DLD1 (cell line): ENCODE data around the gene CSNK1D.
"Not testable (repeated sequence)": the region's sequence is repeated elsewhere in the genome, so short reads cannot be mapped to it uniquely, and the experiment has no call there.

ENCODE experiments used
- in situ Hi-C: cut with HindIII; loops from 2 replicates; pipeline ENCODE4 v1.10.0; 2017; ENCODE audit warnings: low sequenced_read_pairs

Gene CSNK1D

GRCh38 chr17:82217120-82217529 is 56.4 kb downstream of the CSNK1D start:
- in situ Hi-C loops, result no loop called here

GRCh38 chr17:82216301-82217119 is 57.0 kb downstream of the CSNK1D start:
- in situ Hi-C loops, result no loop called here

GRCh38 chr17:82215972-82216300 is 57.6 kb downstream of the CSNK1D start:
- in situ Hi-C loops, result no loop called here

- in situ Hi-C loops, result no loop called here
These were observed 58.2 kb downstream of the CSNK1D start for GRCh38 chr17:82215095-82215971.

- in situ Hi-C loops, result no loop called here
These were observed 59.4 kb downstream of the CSNK1D start for GRCh38 chr17:82214012-82214628.

- in situ Hi-C loops, result no loop called here
These were observed 60.1 kb downstream of the CSNK1D start for GRCh38 chr17:82213251-82214011.

- in situ Hi-C loops, result no loop called here
These were observed 60.9 kb downstream of the CSNK1D start, which contains the start of gene CCDC57 for GRCh38 chr17:82212331-82213250. Gene CCDC57, minus strand, starts transcription at chr17:82212842. Its CDS starts 10,898 bp downstream, at chr17:82201944.

- in situ Hi-C loops, result not testable (repeated sequence)
These were observed 62.8 kb downstream of the CSNK1D start for GRCh38 chr17:82210655-82211054.

GRCh38 chr17:82205720-82206508 is 67.6 kb downstream of the CSNK1D start:
- in situ Hi-C loops, result no loop called here

GRCh38 chr17:82204831-82205719 is 68.4 kb downstream of the CSNK1D start:
- in situ Hi-C loops, result no loop called here

GRCh38 chr17:82203920-82204319 is 69.6 kb downstream of the CSNK1D start:
- in situ Hi-C loops, result no loop called here

GRCh38 chr17:82202981-82203380 is 70.5 kb downstream of the CSNK1D start:
- in situ Hi-C loops, result no loop called here

GRCh38 chr17:82201498-82201910 is 72.0 kb downstream of the CSNK1D start:
- in situ Hi-C loops, result no loop called here

- in situ Hi-C loops, result no loop called here
These were observed 72.6 kb downstream of the CSNK1D start for GRCh38 chr17:82200743-82201497.

GRCh38 chr17:82200135-82200534 is 73.4 kb downstream of the CSNK1D start:
- in situ Hi-C loops, result no loop called here

GRCh38 chr17:82199496-82199895 is 74.0 kb downstream of the CSNK1D start:
- in situ Hi-C loops, result no loop called here

- in situ Hi-C loops, result no loop called here
These were observed 75.4 kb downstream of the CSNK1D start for GRCh38 chr17:82198092-82198491.
